K562 (cell line): Measurements from ENCODE around the gene PPM1L. TPM values are rescaled to one million over a fixed set of nuclear protein-coding genes. Genes with fewer than 3 reads are reported as not detected.

Experiments used
- ATAC-seq: fragments of 200-7000 bp; cut with Tn5 transposase; 3 replicates; pipeline ENCODE4 v1.9.1; 2020; ENCODE audit warnings: moderate library complexity
- BruUV-seq: library from RNA; stranded (reverse); fragments of 400-500 nt; replicated peaks from 2 replicates; lab custom pipeline; 2021; lab: Mats Ljungman, UMichigan
- CTCF ChIA-PET: fragments of 300-600 bp; formaldehyde crosslinking; extraction: SDS; loops from one replicate; lab custom pipeline; 2021; ENCODE audit warnings: low intra/inter-chr PET ratio; lab: Yijun Ruan, JAX
- POLR2A ChIA-PET: fragments of 300-600, 350-650 bp; sonication (Branson Sonifier 250); formaldehyde crosslinking; extraction: SDS; loops from one replicate; lab custom pipeline; 2021; ENCODE audit warnings: antibody characterized with exemption, inconsistent platforms; lab: Yijun Ruan, JAX
- DNase-seq, 4 experiments: peaks; one replicate each; pipeline versions ENCODE4 v3.0.0 to v3.0.0-alpha.2; 2011 to 2018; ENCODE audit warnings: low spot score in 3 of 4, mixed read lengths in 3 of 4; ENCODE audit errors: extremely low read depth in 1 of 4
- FAIRE-seq: peaks from 2 replicates; lab custom pipeline; 2011; peaks lifted over from hg19 to GRCh38; lab: Jason Lieb, UNC
- H2AFZ ChIP-seq: 2 replicates; pipeline ENCODE4 v1.6.0; 2011; ENCODE audit warnings: low read depth, low read length, control low read depth, inconsistent platforms
- H3K27ac ChIP-seq: fragments of 200-600 bp; 3 replicates; pipeline ENCODE4 v1.8.0; 2011; ENCODE audit warnings: low read depth, mild to moderate bottlenecking, control low read depth, inconsistent platforms, low read length, moderate library complexity, mixed read lengths; ENCODE audit errors: extremely low read depth
- H3K27me3 ChIP-seq, 2 experiments: fragments of 300-600 bp in 1 of 2; 2 replicates in 1 of 2; 3 replicates in 1 of 2; pipeline versions ENCODE4 v1.6.0 to v1.8.0; 2011; ENCODE audit warnings: inconsistent platforms in 2 of 2, low read length in 2 of 2, mild to moderate bottlenecking in 1 of 2, mixed read lengths in 1 of 2, moderate library complexity in 1 of 2; ENCODE audit not compliant: control insufficient read depth in 2 of 2, insufficient read depth in 2 of 2
- H3K36me3 ChIP-seq: fragments of 300-600 bp; 3 replicates; pipeline ENCODE4 v1.8.0; 2011; ENCODE audit warnings: mild to moderate bottlenecking, low read length, inconsistent platforms; ENCODE audit not compliant: control insufficient read depth, insufficient read depth
- H3K4me1 ChIP-seq, 2 experiments: fragments of 200-600 bp in 1 of 2; replicated peaks in 1 of 2; 2 replicates in 1 of 2; 3 replicates in 1 of 2; pipeline versions ENCODE4 v1.5.1 to v1.8.0; 2011; ENCODE audit warnings: inconsistent platforms in 2 of 2, low read length in 2 of 2, mild to moderate bottlenecking in 1 of 2, mixed read lengths in 1 of 2, moderate library complexity in 1 of 2; ENCODE audit not compliant: control insufficient read depth in 2 of 2, insufficient read depth in 2 of 2
- H3K4me2 ChIP-seq: 2 replicates; pipeline ENCODE4 v1.6.1; 2011; ENCODE audit warnings: low read length, control low read depth, inconsistent platforms, mixed read lengths; ENCODE audit not compliant: insufficient read depth
- H3K4me3 ChIP-seq: fragments of 200-600 bp; sonication (generic), shearing (Covaris generic); 2 replicates; pipeline ENCODE4 v1.5.1; 2016; ENCODE audit warnings: control low read depth, inconsistent platforms
- H3K79me2 ChIP-seq: fragments of 200-600 bp; 3 replicates; pipeline ENCODE4 v1.8.0; 2011; ENCODE audit warnings: low read length, inconsistent platforms; ENCODE audit not compliant: control insufficient read depth, insufficient read depth
- H3K9ac ChIP-seq, 2 experiments: 2 replicates each; pipeline versions ENCODE4 v1.6.0 to v1.6.1; 2011; ENCODE audit warnings: low read depth in 2 of 2, low read length in 2 of 2, control low read depth in 1 of 2, inconsistent platforms in 1 of 2, mild to moderate bottlenecking in 1 of 2, mixed read lengths in 1 of 2; ENCODE audit not compliant: insufficient read depth in 1 of 2
- H3K9me1 ChIP-seq: one replicate; pipeline ENCODE4 v1.6.0; 2011; ENCODE audit warnings: inconsistent platforms, mild to moderate bottlenecking, low read length, moderate library complexity; ENCODE audit not compliant: control insufficient read depth, insufficient read depth
- H3K9me3 ChIP-seq: replicated peaks from 2 replicates; pipeline ENCODE4 v1.5.1; 2011; ENCODE audit warnings: low read depth, low read length, inconsistent platforms; ENCODE audit not compliant: control insufficient read depth, insufficient read depth
- H4K20me1 ChIP-seq: replicated peaks from 2 replicates; pipeline ENCODE4 v1.6.1; 2011; ENCODE audit warnings: low read length, inconsistent platforms, mixed read lengths; ENCODE audit not compliant: control insufficient read depth, insufficient read depth
- FOXP1 ChIP-seq: sonication (generic); formaldehyde crosslinking; IDR thresholded peaks from 2 replicates; pipeline ENCODE4 v1.8.0; 2022; ENCODE audit warnings: mild to moderate bottlenecking, missing genetic modification reagents
- GATAD2A ChIP-seq: fragments of 450-650 bp; IDR thresholded peaks from 2 replicates; pipeline ENCODE4 v1.6.1; 2017
- HDAC6 ChIP-seq: IDR thresholded peaks from 2 replicates; pipeline ENCODE4 v1.6.1; 2012; ENCODE audit warnings: low read depth, mild to moderate bottlenecking, control low read depth, inconsistent platforms, low read length, moderate library complexity
- TBL1XR1 ChIP-seq, 2 experiments: IDR thresholded peaks; 2 replicates each; pipeline ENCODE4 v1.6.1; 2012; ENCODE audit warnings: improper control_type of control experiment in 2 of 2, low read length in 2 of 2, mild to moderate bottlenecking in 1 of 2
- in situ Hi-C: fragments of 300-500 bp; cut with MboI; formaldehyde crosslinking; loops from 4 replicates; pipeline ENCODE4 v1.15.0; 2018; ENCODE audit warnings: inconsistent platforms, mixed read lengths
- intact Hi-C: fragments of 100-400 bp; cut with micrococcal nuclease; formaldehyde crosslinking; loops from 2 replicates; pipeline ENCODE4 v1.14.2; 2022
- polyA plus RNA-seq, 8 experiments: library from polyadenylated mRNA; depleted of rRNA in 4 of 8; stranded (reverse) in 5 of 8; unstranded in 3 of 8; fragments of >200 nt; fragmentation: Nextera tagmentation in 2 of 8; fragmentation: Illumina TruSeq in 1 of 8; extraction: Ambion mirVana in 2 of 8; extraction: Trizol in 1 of 8; gene quantifications; 2 replicates each; pipeline versions ENCODE4 v1.2.1 to v1.2.3, GENCODE V29; 2011 to 2014; ENCODE audit warnings: inconsistent platforms in 1 of 8, missing spikeins in 1 of 8
- total RNA-seq, 7 experiments: library from RNA; depleted of rRNA in 6 of 7; stranded (reverse); fragments of >200 nt in 6 of 7; fragmentation: Illumina TruSeq in 2 of 7; extraction: Trizol in 2 of 7; gene quantifications; 2 replicates each; pipeline versions ENCODE4 v1.2.1 to v1.2.3, GENCODE V29; 2011 to 2021; ENCODE audit warnings: low replicate concordance in 1 of 7
- TF ChIP-seq, protein P1 (sequence below), 2 experiments: IDR thresholded peaks in 1 of 2; conservative IDR thresholded peaks in 1 of 2; 2 replicates each; pipeline ENCODE4 v1.6.1; 2016; ENCODE audit warnings: low read depth in 2 of 2, mild to moderate bottlenecking in 1 of 2, missing compliant biosample characterization in 1 of 2, missing genetic modification characterization in 1 of 2, moderate library complexity in 1 of 2
- TF ChIP-seq, protein P2 (sequence below), 2 experiments: fragments of 450-650 bp; conservative IDR thresholded peaks; 2 replicates each; pipeline ENCODE4 v1.6.1; 2017; ENCODE audit warnings: mild to moderate bottlenecking in 2 of 2, moderate library complexity in 2 of 2
- TF ChIP-seq, protein P3 (sequence below): sonication (generic); formaldehyde crosslinking; IDR thresholded peaks from 2 replicates; pipeline ENCODE4 v1.4.0; 2020; ENCODE audit warnings: mild to moderate bottlenecking, missing genetic modification reagents

PPM1L gene
- total and polyA plus RNA-seq, 9 of the 15 experiments (the other 6 are each of a cell fraction or from before 2014, with no cell fraction given): 0.01 to 0.41 (median 0.14) TPM

DNA sequence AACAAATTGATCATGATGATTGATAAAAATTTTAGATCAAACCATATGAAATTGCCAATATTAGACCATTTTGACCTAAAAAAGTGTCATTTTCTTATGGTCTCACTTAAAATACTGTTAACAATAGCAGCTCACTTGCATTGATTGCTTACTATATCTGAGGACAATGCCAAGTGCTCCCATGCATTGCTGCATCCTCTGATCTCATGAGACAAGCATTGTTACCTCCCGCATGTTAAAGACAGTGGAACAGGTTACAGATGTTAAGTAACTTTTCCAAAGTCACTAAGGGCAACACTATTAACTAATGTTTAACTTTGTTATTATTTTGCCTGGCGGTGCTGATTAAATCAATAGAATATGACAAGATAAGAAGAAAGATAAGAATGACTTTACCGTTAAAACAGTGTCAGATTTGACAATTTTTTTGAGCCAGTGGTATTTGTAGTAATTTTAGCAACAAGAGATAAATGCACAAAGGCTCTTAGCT, 69.3 kb downstream of the PPM1L start (continued):
- TF ChIP-seq, protein P1, sequence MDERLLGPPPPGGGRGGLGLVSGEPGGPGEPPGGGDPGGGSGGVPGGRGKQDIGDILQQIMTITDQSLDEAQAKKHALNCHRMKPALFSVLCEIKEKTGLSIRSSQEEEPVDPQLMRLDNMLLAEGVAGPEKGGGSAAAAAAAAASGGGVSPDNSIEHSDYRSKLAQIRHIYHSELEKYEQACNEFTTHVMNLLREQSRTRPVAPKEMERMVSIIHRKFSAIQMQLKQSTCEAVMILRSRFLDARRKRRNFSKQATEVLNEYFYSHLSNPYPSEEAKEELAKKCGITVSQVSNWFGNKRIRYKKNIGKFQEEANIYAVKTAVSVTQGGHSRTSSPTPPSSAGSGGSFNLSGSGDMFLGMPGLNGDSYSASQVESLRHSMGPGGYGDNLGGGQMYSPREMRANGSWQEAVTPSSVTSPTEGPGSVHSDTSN (CRISPR knock-in tag; IDR thresholded peaks at IDR 0.05; ENCODE audit: low read depth): no peak
- TF ChIP-seq, protein P1 (tag; conservative IDR thresholded peaks at IDR 0.05; ENCODE audit: low read depth): no peak

DNA sequence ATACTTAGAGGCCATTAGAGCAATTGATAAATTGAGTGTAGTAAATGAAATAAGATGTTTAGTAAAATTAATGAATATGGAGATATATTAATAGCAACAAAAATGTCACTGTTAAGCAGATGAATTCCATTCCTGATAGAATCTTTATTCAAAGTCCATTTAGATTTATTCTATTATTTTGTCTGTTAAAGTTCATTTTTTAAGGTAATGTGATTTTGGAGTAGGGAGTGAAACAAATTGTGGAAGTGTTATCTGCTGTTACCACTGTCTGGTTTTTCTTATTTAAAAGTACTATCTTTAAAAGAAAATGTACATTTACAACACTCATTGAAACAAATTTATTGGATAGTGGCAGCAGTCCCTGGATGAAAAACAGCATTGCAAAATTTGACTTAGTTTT, 70.4 kb downstream of the PPM1L start:
- ATAC-seq (no peak), FAIRE-seq (no peak), DNase-seq (no peak)
- Histone ChIP-seq H3K27ac (no peak overlapping the region), H3K36me3 (no peaks in the 10 kb centered on the region), H4K20me1 (no peaks in the 10 kb centered on the region), H3K79me2 (no peaks in the 10 kb centered on the region), H3K4me3 (no peak overlapping the region), H3K4me1 (no peaks in the 10 kb centered on the region), H3K9ac (no peak overlapping the region), H3K27me3 (no peaks in the 10 kb centered on the region), H2AFZ (no peak overlapping the region), H3K9me1 (no peaks in the 10 kb centered on the region), H3K4me2 (no peak overlapping the region), H3K9me3 (no peaks in the 10 kb centered on the region)
- ChIA-PET POLR2A (no interaction called here), CTCF (no interaction called here)
- TF ChIP-seq HDAC6 (no peak), FOXP1 (CRISPR knock-in tag) (no peak), GATAD2A (no peak), TBL1XR1 (IDR thresholded peaks at IDR 0.05; ENCODE audit: low read length in 2 of 2) (no peak)
- TF ChIP-seq, protein P2, sequence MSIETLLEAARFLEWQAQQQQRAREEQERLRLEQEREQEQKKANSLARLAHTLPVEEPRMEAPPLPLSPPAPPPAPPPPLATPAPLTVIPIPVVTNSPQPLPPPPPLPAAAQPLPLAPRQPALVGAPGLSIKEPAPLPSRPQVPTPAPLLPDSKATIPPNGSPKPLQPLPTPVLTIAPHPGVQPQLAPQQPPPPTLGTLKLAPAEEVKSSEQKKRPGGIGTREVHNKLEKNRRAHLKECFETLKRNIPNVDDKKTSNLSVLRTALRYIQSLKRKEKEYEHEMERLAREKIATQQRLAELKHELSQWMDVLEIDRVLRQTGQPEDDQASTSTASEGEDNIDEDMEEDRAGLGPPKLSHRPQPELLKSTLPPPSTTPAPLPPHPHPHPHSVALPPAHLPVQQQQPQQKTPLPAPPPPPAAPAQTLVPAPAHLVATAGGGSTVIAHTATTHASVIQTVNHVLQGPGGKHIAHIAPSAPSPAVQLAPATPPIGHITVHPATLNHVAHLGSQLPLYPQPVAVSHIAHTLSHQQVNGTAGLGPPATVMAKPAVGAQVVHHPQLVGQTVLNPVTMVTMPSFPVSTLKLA (conservative IDR thresholded peaks at IDR 0.05): no peak
- TF ChIP-seq, protein P3, sequence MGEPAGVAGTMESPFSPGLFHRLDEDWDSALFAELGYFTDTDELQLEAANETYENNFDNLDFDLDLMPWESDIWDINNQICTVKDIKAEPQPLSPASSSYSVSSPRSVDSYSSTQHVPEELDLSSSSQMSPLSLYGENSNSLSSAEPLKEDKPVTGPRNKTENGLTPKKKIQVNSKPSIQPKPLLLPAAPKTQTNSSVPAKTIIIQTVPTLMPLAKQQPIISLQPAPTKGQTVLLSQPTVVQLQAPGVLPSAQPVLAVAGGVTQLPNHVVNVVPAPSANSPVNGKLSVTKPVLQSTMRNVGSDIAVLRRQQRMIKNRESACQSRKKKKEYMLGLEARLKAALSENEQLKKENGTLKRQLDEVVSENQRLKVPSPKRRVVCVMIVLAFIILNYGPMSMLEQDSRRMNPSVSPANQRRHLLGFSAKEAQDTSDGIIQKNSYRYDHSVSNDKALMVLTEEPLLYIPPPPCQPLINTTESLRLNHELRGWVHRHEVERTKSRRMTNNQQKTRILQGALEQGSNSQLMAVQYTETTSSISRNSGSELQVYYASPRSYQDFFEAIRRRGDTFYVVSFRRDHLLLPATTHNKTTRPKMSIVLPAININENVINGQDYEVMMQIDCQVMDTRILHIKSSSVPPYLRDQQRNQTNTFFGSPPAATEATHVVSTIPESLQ (CRISPR knock-in tag): no peak
- intact Hi-C loops (no loop called here), in situ Hi-C loops (no loop called here)
- no TSS peak for BruUV-seq
